Measurements from ENCODE around the gene AMTN.

Gene AMTN

DNA sequence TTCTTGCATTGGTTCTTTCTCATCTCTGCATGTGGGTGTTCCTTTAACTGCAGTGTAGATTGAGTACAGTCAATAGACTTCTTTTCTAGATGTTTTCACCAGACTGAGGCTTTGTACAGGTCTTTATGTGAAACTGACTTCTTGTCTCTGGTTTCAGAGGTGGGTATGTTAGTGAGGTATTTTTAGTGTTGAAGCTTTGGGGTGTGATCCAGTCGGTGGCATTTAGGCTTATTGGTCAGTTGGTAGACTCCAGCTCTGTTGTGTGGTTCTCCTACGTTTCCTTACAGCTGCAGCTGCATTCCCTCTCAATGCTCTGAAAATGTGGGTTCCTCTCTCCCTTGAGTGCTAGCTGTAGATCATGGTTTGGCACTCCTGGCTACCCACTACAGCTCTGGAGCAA, 52.4 kb downstream of the AMTN start:
- DNase-seq, result no peak

DNA sequence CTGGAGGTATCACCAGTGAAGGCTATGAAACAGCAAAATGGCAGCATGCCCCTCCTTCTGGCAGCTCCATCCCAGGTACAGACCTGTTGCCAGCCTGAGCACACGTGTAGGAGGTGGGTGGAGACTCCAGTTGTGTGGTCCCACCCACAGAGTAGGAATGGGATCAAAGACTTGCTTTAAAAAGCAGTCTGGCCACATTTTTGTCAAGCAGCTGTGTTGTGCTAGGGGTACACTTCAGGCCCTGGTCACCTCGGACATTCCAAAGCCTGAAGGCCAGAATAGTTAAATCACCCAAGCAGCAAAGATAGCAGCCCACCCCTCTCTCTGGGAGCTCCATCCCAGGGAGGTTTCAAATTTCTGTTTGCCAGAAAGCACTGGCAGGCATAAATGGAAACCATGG, 53.4 kb downstream of the AMTN start:
- DNase-seq, result no peak

DNA sequence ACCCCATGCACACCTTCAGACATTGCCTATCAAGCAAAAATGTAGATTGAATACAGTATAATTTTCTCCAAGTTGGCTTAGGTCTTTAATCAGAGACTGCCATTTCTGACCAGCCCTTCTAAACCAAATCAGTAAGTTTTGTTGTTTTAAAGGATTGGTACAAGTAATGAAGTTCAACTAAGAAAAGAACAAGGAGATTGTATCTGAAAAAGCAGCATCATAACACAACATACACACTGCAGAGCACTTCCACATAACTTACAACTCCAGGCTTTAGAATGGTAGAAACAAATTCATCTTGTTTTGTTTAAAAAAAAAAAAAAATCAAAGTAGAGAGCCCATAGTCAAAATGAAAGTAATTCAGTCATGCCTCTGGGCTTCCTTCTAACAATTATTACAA, 57.6 kb downstream of the AMTN start:
- DNase-seq, result no peak

DNA sequence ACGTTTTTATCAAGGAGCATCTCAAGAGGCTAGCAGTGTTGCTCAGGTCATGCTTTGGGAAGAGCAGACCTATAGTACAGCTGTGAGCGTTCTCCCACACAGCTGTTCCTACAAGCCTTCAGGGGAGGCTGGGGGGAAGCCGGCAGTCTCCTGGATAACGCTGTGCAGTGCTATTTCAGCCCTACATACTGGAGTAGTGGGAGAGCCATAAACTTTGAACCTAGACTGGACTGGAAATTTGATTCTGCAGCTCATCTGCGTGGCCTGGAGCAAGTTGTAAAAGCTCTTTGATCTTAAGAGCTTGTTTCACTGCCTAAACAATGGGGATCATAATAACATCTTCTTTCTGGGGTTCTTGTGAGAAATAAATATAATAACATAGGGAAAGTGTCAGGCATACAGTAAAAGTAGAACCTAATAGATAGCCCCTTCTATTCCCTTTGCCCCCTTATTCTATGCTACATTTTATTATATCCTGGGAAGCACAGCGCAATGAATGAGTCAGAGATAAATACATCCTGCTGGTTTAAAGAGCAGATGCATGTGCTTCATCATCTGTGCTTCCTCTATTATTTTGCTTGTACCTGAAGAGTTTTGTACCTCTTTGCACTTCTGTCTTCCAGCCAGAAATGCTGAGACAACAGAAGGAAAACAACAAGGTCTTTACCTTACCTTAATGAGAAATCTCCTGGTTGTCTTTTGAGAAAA, 59.0 kb downstream of the AMTN start:
- no peak for DNase-seq

DNA sequence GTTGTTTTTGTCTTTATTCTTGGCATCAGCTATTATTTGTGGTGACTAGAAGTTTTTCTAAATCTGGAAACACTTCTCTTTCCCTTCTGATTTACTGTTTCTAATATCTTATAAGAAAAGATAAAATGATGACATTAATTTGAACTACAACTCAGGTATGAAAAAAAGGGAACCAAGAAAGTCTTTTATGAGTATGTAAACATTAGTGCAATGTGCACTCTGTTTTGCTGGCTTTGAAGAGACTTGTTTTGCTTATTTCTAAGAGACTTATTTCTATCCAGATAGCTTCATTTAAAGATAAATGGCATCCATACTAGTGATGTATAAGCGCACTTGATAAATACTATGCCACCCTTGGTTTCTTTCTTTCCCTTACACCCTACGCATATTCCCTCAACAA, 63.6 kb downstream of the AMTN start:
- DNase-seq, result no peak
